ENCODE results near the gene NSUN2.

DNA sequence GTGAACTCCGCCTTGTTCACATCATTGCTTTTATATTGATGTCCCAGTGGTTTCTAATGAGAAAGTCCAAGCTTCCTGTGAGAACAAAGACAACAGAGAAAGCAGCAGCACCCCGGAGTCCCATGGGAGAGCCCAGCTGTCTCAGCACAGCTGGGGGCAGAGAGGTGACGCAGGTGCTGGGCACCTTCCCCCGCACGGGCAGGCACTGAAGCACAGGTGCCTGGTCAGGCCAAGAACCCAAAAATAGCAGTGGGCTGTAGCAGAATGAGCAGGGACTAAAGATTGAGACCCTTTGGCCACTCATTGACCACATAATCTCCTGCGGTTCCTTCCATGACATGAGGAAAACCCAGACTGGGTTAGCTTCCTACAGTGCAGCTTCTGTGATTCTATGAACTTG lies 19.2 kb upstream of the NSUN2 start:
- TF ChIP-seq EP300 (IDR thresholded peaks at IDR 0.05) (no peak), POLR2AphosphoS5 (IDR thresholded peaks at IDR 0.05) (no peak), POLR2A (IDR thresholded peaks at IDR 0.05) (no peak)
- TF ChIP-seq, protein P1, sequence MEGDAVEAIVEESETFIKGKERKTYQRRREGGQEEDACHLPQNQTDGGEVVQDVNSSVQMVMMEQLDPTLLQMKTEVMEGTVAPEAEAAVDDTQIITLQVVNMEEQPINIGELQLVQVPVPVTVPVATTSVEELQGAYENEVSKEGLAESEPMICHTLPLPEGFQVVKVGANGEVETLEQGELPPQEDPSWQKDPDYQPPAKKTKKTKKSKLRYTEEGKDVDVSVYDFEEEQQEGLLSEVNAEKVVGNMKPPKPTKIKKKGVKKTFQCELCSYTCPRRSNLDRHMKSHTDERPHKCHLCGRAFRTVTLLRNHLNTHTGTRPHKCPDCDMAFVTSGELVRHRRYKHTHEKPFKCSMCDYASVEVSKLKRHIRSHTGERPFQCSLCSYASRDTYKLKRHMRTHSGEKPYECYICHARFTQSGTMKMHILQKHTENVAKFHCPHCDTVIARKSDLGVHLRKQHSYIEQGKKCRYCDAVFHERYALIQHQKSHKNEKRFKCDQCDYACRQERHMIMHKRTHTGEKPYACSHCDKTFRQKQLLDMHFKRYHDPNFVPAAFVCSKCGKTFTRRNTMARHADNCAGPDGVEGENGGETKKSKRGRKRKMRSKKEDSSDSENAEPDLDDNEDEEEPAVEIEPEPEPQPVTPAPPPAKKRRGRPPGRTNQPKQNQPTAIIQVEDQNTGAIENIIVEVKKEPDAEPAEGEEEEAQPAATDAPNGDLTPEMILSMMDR (IDR thresholded peaks at IDR 0.05): no peak
